ENCODE data around the gene TANGO6.

The TANGO6 gene

GRCh38 chr16:68884401-68884800 is 41.1 kb downstream of the TANGO6 start:
- Histone ChIP-seq H3K9me2 (replicated peaks; ENCODE audit: control insufficient read depth, low read length) (no peaks in the 10 kb centered on the region), H3K4me3 (ENCODE audit: low read length) (no peak overlapping the region), H3F3A (ENCODE audit: control insufficient read depth, insufficient read depth) (no peaks in the 10 kb centered on the region), H3K4me1 (ENCODE audit: control insufficient read depth, low read length) (no peaks in the 10 kb centered on the region), H3K36me3 (ENCODE audit: control insufficient read depth, low read length) (peaks cover 4% of the 10 kb centered on the region; the same call in 1 of the 2 replicates), H3K27me3 (ENCODE audit: control insufficient read depth, low read length) (no peaks in the 10 kb centered on the region), H3K27ac (ENCODE audit: low read depth, low read length) (no peak overlapping the region), H3K9me3 (ENCODE audit: control insufficient read depth, insufficient read depth, low read length) (no peaks in the 10 kb centered on the region), H4K20me1 (ENCODE audit: control insufficient read depth, insufficient read depth, low read depth, low read length) (no peaks in the 10 kb centered on the region), H3K4me2 (ENCODE audit: low read length) (no peak overlapping the region), H3K79me2 (ENCODE audit: control insufficient read depth, low read length) (no peaks in the 10 kb centered on the region)
- no peak for TF ChIP-seq CTCF (IDR thresholded peaks at IDR 0.05; ENCODE audit: low read depth, low read length, poor library complexity, severe bottlenecking)
- no peak for TF ChIP-seq EZH2phosphoT487 (IDR thresholded peaks at IDR 0.05; ENCODE audit: borderline replicate concordance, low read length)

GRCh38 chr16:68884861-68885720 is 41.8 kb downstream of the TANGO6 start:
- Histone ChIP-seq H3K4me3 (ENCODE audit: low read length) (no peak overlapping the region), H3K27me3 (ENCODE audit: control insufficient read depth, low read length) (no peaks in the 10 kb centered on the region), H3K27ac (ENCODE audit: low read depth, low read length) (no peak overlapping the region), H3K4me2 (ENCODE audit: low read length) (no peak overlapping the region), H3F3A (ENCODE audit: control insufficient read depth, insufficient read depth) (no peaks in the 10 kb centered on the region), H3K36me3 (ENCODE audit: control insufficient read depth, low read length) (peaks cover 3% of the 10 kb centered on the region; the same call in 1 of the 2 replicates), H3K9me2 (replicated peaks; ENCODE audit: control insufficient read depth, low read length) (no peaks in the 10 kb centered on the region), H3K9me3 (ENCODE audit: control insufficient read depth, insufficient read depth, low read length) (no peaks in the 10 kb centered on the region), H4K20me1 (ENCODE audit: control insufficient read depth, insufficient read depth, low read depth, low read length) (no peaks in the 10 kb centered on the region), H3K4me1 (ENCODE audit: control insufficient read depth, low read length) (no peaks in the 10 kb centered on the region), H3K79me2 (ENCODE audit: control insufficient read depth, low read length) (no peaks in the 10 kb centered on the region)
- TF ChIP-seq EZH2phosphoT487 (IDR thresholded peaks at IDR 0.05; ENCODE audit: borderline replicate concordance, low read length) (no peak), CTCF (IDR thresholded peaks at IDR 0.05; ENCODE audit: low read depth, low read length, poor library complexity, severe bottlenecking) (no peak)

GRCh38 chr16:68887107-68887506 is 43.8 kb downstream of the TANGO6 start:
- no peak for TF ChIP-seq CTCF (IDR thresholded peaks at IDR 0.05; ENCODE audit: low read depth, low read length, poor library complexity, severe bottlenecking)
- no peak overlapping the region for H3K4me3 ChIP-seq (ENCODE audit: low read length)
- no peaks in the 10 kb centered on the region for H3K27me3 ChIP-seq (ENCODE audit: control insufficient read depth, low read length)

More at GRCh38 chr16:68887107-68887506, 43.8 kb downstream of the TANGO6 start:
- no peaks in the 10 kb centered on the region for H4K20me1 ChIP-seq (ENCODE audit: control insufficient read depth, insufficient read depth, low read depth, low read length)
- no peaks in the 10 kb centered on the region for H3F3A ChIP-seq (ENCODE audit: control insufficient read depth, insufficient read depth)
- no peaks in the 10 kb centered on the region for H3K79me2 ChIP-seq (ENCODE audit: control insufficient read depth, low read length)
- no peaks in the 10 kb centered on the region; the same call in 1 of the 2 replicates for H3K4me1 ChIP-seq (ENCODE audit: control insufficient read depth, low read length)
- no peaks in the 10 kb centered on the region for H3K9me2 ChIP-seq (replicated peaks; ENCODE audit: control insufficient read depth, low read length)
- H3K9me3 ChIP-seq (ENCODE audit: control insufficient read depth, insufficient read depth, low read length), result no peaks in the 10 kb centered on the region
- no peak overlapping the region for H3K4me2 ChIP-seq (ENCODE audit: low read length)
- H3K36me3 ChIP-seq (ENCODE audit: control insufficient read depth, low read length), result no peaks in the 10 kb centered on the region
- no peak overlapping the region for H3K27ac ChIP-seq (ENCODE audit: low read depth, low read length)

Data from DOHH2 (cell line).